Mucosa of rectum (tissue), 2 donors: ENCODE data around the gene MEGF11.

Experiments
- H3K27ac ChIP-seq, 2 donors: one replicate each; pipeline ENCODE4 v1.7.0; 2013; ENCODE audit warnings: inconsistent platforms in 2 of 2, low read depth in 2 of 2, low read length in 2 of 2
- H3K27me3 ChIP-seq, 2 donors: one replicate each; pipeline ENCODE4 v1.7.0; 2013; ENCODE audit warnings: low read length in 2 of 2; ENCODE audit not compliant: control insufficient read depth in 2 of 2, insufficient read depth in 2 of 2
- H3K36me3 ChIP-seq, 2 donors: one replicate each; pipeline ENCODE4 v1.7.0; 2013; ENCODE audit warnings: low read length in 2 of 2; ENCODE audit not compliant: control insufficient read depth in 2 of 2, insufficient read depth in 2 of 2
- H3K4me1 ChIP-seq, 2 donors: one replicate each; pipeline ENCODE4 v1.7.0; 2013; ENCODE audit warnings: low read length in 2 of 2, mild to moderate bottlenecking in 1 of 2; ENCODE audit not compliant: control insufficient read depth in 2 of 2, insufficient read depth in 2 of 2
- H3K4me3 ChIP-seq, 2 donors: one replicate each; pipeline ENCODE4 v1.7.0; 2013; ENCODE audit warnings: low read length in 2 of 2
- H3K9ac ChIP-seq, 2 donors: one replicate each; pipeline ENCODE4 v1.7.0; 2013; ENCODE audit warnings: low read length in 2 of 2, low read depth in 1 of 2, mild to moderate bottlenecking in 1 of 2
- H3K9me3 ChIP-seq, 2 donors: one replicate each; pipeline ENCODE4 v1.7.0; 2013; ENCODE audit warnings: low read length in 2 of 2; ENCODE audit not compliant: control insufficient read depth in 2 of 2
- donor health status: healthy.
- donor health status: Normal muscosa, but diverticular disease.

Gene MEGF11

DNA sequence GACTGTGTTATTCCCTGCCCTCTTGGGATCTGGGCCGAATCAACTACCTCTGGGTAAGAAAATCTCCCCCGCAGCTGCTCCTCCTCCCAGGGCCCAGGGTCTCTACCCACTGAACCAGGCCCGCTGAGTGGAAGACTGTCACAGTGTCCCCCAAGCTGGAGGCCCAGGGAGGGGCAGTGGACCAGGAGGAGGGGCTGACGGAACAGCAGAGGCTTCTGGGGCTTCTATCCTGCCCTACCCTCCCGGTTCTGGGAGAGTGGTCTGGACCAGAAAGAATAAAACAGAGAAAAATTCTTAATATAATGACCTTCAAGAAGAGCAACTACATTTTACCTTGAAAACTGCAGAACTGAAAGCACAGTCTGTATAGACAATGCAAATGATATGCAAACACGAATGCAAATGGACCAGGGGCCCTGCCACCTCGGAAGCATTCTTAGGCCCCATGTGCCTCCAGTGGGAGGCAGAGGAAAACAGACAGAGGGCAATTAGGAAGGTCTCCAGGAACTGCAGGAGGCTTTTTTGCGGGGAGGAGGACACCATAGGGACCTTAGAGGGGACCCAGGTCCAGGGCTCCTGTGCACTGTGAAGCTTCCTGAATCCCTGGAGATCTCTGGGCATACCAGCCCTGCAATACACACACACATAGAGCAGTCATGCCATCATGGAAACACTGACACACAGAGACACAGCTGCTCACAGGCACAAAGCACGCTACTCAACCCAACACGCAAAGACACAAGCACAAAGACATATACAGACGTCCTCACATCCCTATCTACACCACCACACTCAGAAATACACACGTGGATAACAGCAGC is 12.3 kb downstream of the MEGF11 start:
- H3K36me3 ChIP-seq = no peaks in the 10 kb centered on the region
- no peak overlapping the region for H3K27ac ChIP-seq
- H3K9me3 ChIP-seq = no peaks in the 10 kb centered on the region
- no peak overlapping the region for H3K4me3 ChIP-seq
- H3K27me3 ChIP-seq = no peaks in the 10 kb centered on the region
- no peaks in the 10 kb centered on the region for H3K4me1 ChIP-seq
- no peak overlapping the region for H3K9ac ChIP-seq

DNA sequence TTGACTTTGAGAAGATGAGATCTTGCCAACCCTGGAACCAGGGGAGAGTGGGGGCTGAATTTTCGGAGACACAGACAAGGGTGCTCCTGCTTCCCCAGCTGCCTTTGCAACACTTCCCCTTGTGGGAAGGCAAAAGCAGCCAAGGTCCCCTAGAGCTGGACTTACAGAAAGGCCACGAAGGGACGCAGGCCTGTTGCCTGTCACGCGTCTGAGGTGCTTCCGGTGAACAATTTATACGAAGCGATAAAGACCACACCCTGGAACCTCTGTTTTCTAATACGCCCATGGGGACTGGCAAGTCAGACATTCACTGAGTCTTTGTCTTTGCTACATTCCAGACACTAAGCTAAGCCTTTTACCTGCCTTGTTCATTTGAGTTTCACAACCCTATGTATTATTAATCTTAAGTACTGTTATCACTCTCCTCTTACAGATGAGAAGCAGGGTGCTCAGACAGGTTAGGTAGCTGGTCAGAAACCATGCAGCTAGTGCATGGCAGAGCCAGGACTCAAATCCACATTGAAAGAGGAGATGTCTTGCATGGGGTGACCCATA is 13.2 kb downstream of the MEGF11 start:
- no peaks in the 10 kb centered on the region for H3K4me1 ChIP-seq
- H3K36me3 ChIP-seq = no peaks in the 10 kb centered on the region
- H3K9ac ChIP-seq = no peak overlapping the region
- H3K9me3 ChIP-seq = no peaks in the 10 kb centered on the region
- H3K4me3 ChIP-seq = no peak overlapping the region
- no peak overlapping the region for H3K27ac ChIP-seq
- H3K27me3 ChIP-seq = peaks cover 0 to 4% of the 10 kb centered on the region in 2 donors

DNA sequence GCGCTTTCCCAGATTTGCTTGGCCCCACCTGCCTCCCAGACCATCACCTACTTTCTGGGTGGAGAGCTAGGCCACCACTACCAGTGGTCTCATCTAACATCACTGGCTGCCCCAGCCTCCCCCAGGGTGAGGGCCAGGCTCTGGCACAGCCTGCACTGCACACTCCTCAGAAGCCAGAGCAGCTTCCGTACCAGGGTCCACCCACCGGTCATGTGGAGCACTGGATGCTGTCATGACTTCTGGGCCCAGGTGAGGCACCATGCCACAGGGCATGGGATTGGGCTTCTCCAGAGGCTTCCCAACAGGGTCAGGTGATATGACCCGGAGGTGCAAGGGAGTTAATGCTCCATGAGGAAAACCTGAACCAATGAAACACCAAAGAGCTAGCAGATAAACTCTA is 14.0 kb downstream of the MEGF11 start:
- Histone ChIP-seq H3K36me3 (no peaks in the 10 kb centered on the region), H3K27ac (no peak overlapping the region), H3K4me3 (no peak overlapping the region), H3K9me3 (no peaks in the 10 kb centered on the region), H3K4me1 (no peaks in the 10 kb centered on the region), H3K27me3 (peaks cover 0 to 4% of the 10 kb centered on the region in 2 donors), H3K9ac (no peak overlapping the region)

DNA sequence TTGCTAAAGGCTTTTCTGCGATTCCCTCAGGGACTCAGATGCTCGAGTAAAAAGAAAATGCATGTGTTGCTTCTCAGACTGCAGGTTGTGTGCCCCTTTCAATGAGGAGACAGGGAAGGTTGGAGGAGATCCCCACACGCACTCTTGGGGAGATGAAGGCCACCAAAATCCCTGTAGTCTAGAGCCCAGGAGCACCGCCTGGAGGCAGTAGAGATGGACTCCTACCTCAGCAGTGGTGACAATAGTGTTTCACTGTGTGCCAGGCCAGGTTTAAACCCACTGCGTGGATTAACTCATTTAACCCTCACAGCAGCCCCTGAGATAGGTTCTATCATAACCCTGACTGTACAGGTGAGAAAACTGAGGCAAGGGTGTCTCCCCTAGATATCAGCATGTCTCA is 15.2 kb downstream of the MEGF11 start:
- no peaks in the 10 kb centered on the region for H3K36me3 ChIP-seq
- no peaks in the 10 kb centered on the region for H3K4me1 ChIP-seq
- H3K27ac ChIP-seq = no peak overlapping the region
- H3K4me3 ChIP-seq = no peak overlapping the region
- peaks cover 0 to 4% of the 10 kb centered on the region in 2 donors for H3K27me3 ChIP-seq
- H3K9ac ChIP-seq = no peak overlapping the region
- H3K9me3 ChIP-seq = no peaks in the 10 kb centered on the region

DNA sequence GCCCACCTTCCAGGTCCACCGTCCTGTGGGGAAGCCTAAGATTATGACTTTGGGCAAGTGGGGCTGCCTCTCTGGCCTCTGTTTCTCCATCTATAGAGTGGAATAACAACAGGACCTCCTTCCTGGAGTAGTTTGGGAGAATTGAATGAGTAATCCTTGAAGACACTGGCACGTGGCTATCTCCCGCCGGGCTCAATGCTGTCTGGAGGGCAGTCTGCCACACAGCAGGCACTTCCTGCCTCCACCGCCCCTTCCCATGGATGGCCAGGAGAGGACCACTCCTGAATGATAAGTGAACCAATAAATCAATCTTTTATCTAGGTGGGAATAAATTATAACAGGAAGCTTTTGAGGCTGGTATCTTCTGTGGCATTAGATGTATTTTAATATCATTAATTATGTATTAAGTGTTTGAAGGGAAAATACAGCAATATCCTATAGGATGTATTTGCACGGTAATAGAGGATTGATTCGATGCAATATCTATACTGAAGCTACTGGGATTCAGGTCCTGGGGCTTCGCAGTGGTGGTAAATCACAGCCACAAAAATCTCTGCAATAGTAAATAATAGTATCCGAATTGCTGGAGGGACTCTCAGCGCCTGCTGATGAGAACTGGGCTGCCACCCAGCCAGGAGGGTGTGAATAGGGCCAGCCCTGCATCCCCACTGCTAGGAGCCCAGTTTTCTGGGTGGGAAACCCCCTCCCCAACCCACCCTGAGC is 15.9 kb downstream of the MEGF11 start:
- no peak overlapping the region for H3K9ac ChIP-seq
- H3K27me3 ChIP-seq = peaks cover 0 to 4% of the 10 kb centered on the region in 2 donors
- H3K27ac ChIP-seq = no peak overlapping the region

DNA sequence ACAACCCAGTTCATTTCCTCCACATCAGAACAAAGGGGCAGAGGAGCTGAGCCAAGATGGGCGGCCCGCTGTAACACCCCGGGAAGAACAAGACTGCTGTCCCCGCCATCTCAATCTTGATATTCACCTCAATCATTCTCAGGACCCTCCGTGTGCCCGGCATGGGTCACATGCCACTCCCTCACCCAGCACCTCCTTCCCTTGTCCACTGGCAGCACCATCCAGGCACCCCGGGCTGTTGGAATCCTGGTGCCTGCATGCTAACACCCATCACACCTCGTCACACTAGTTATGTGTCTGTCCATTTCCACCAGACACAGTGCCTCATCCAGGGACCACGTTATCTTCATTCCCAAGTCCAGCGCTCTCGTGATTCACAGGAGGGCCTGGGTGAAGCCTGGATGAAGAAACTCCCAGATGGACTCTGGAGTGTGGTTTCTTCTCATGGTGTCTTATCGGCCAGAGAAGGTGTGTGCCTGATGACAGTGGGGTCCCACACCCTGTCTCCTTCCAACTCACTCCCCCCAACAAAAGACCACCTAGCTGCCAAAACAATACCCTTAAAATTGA is 16.7 kb downstream of the MEGF11 start:
- H3K27me3 ChIP-seq = peaks cover 0 to 4% of the 10 kb centered on the region in 2 donors

More for the DNA sequence above, 15.9 kb downstream of the MEGF11 start:
- no peaks in the 10 kb centered on the region for H3K9me3 ChIP-seq
- no peaks in the 10 kb centered on the region for H3K4me1 ChIP-seq
- no peak overlapping the region for H3K4me3 ChIP-seq
- no peaks in the 10 kb centered on the region for H3K36me3 ChIP-seq

DNA sequence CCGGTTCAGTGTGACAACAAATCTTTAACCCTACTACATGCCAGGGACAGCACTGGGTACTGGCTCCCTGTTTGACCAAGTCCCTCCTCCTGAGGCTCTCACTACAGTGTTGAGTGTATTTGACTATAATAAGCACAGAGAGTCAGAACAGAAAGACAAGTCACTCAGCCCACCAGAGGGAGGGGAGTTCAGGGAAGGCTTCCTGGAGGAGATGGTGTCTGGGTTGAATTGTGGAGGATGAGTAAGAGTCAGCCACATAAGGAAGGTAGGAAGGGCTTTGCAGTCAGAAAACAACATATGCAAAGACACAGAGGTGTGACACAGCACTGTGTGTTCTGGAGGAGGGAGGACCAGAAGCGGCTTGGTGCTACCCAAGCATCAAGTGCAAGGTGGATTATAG is 17.7 kb downstream of the MEGF11 start:
- Histone ChIP-seq H3K4me1 (no peaks in the 10 kb centered on the region), H3K27ac (no peak overlapping the region), H3K36me3 (no peaks in the 10 kb centered on the region), H3K9me3 (no peaks in the 10 kb centered on the region), H3K27me3 (peaks cover 0 to 4% of the 10 kb centered on the region in 2 donors), H3K4me3 (no peak overlapping the region), H3K9ac (no peak overlapping the region)

More for the DNA sequence above, 16.7 kb downstream of the MEGF11 start:
- Histone ChIP-seq H3K36me3 (no peaks in the 10 kb centered on the region), H3K9ac (no peak overlapping the region), H3K9me3 (no peaks in the 10 kb centered on the region), H3K4me1 (no peaks in the 10 kb centered on the region), H3K4me3 (no peak overlapping the region), H3K27ac (no peak overlapping the region)

DNA sequence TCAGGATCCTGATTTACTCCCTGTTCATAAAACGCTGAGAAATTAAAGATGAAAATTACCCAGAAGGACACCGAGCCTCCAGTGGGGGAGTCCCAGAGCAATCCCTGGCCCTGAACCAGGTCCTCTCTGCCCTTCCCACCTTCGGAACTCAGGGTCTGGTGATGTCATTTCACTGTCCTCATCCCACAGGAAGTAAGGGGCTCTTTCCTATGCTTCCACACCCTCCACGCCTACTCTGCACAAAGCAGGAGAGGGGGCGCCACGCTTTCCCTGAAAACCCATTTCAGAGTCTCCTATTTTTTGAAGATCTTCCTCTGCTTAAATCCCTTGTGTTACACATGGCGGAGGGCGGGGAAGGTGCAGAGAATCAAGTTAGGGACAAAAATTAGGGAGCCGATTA is 18.8 kb downstream of the MEGF11 start:
- no peak overlapping the region for H3K9ac ChIP-seq
- no peaks in the 10 kb centered on the region for H3K9me3 ChIP-seq
- H3K4me3 ChIP-seq = no peak overlapping the region
- H3K4me1 ChIP-seq = no peaks in the 10 kb centered on the region
- H3K27me3 ChIP-seq = peaks cover 0 to 4% of the 10 kb centered on the region in 2 donors
- H3K27ac ChIP-seq = no peak overlapping the region
- no peaks in the 10 kb centered on the region for H3K36me3 ChIP-seq

DNA sequence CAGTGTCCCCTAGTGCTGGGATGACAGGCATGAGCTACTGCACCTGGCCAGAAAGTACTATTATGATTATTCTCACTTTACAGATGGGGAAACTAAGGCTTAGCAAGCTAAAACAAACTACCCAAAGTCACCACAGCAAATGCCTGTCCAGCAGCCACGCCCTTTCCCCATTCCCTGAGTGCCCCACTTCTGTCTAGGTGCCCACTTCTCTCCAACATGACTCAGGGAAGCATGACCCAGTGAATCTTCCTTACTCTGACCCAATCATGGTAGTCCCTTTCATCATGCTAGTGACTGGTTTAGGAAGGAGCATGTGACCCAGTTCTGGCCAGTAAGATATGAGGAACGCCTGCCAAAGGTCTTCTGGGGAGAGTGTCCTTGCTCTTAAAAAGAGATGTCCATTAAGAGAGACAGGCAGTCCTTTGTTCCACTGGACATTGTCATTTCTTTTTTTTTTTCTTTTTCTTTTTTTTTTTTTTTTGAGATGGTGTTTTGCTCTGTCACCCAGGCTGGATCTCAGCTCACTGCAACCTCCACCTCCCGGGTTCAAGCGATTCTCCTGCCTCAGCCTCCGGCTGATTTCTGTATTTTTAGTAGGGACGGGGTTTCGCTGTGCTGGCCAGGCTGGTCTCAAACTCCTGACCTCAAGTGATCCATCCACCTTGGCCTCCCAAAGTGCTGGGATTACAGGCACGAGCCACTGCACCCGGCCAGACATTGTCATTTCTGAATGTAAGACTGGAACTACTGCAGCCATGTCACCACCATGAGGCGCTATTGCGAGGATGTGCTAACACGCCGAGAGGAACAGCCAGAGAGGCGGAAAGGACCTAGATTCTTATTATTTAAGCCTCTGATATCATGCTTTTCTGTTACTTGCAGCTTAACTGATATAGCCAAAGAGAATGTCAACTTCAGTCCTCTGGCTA is 19.8 kb downstream of the MEGF11 start:
- H3K4me1 ChIP-seq = no peaks in the 10 kb centered on the region

More for the DNA sequence above, 19.8 kb downstream of the MEGF11 start:
- H3K9ac ChIP-seq = no peak overlapping the region
- H3K4me3 ChIP-seq = no peak overlapping the region
- no peaks in the 10 kb centered on the region for H3K36me3 ChIP-seq
- peaks cover 0 to 4% of the 10 kb centered on the region in 2 donors for H3K27me3 ChIP-seq
- no peaks in the 10 kb centered on the region for H3K9me3 ChIP-seq
- no peak overlapping the region for H3K27ac ChIP-seq
